22Rv1 (cell line): Measurements from ENCODE around the gene AAK1.

Experiments
- H3K27ac ChIP-seq: fragments of 450-650 bp; 2 replicates; pipeline ENCODE4 v1.5.1; 2017
- CTCF ChIP-seq: fragments of 450-650 bp; IDR thresholded peaks from 2 replicates; pipeline ENCODE4 v1.5.1; 2017; ENCODE audit warnings: mild to moderate bottlenecking
- ZFX ChIP-seq: fragments of 450-650 bp; IDR thresholded peaks from 2 replicates; pipeline ENCODE4 v1.6.1; 2017; ENCODE audit warnings: antibody characterized with exemption, borderline replicate concordance

The AAK1 gene

DNA sequence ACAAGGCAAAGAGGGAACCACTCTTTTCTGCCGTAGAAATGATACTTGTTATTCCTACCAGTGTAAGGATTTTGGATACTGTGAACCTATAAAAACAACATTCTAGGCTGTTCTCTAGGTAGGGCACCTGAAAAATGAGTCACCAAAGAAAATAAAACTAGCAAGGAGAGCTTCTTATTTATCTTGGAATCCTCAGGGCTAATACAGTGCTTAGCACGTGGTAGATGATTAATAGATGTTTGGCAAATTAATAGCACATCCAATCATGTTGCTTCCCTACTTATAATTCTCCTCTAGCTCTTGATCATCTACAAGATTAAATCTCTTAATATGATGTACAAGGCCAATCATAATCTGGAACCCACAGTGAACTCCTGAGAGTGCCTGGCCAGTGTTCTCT is 73.1 kb downstream of the AAK1 start:
- TF ChIP-seq CTCF = no peak
- no peak for TF ChIP-seq ZFX

GRCh38 chr2:69567909-69568300 is 75.6 kb downstream of the AAK1 start:
- H3K27ac ChIP-seq = no peak overlapping the region
- TF ChIP-seq CTCF (no peak), ZFX (no peak)

More for the DNA sequence above, 73.1 kb downstream of the AAK1 start:
- H3K27ac ChIP-seq = peak overlapping the region; percentile 71

- no peak for TF ChIP-seq ZFX
- TF ChIP-seq CTCF = no peak
- H3K27ac ChIP-seq = no peak overlapping the region
Observed at GRCh38 chr2:69567157-69567908, 76.2 kb downstream of the AAK1 start.

DNA sequence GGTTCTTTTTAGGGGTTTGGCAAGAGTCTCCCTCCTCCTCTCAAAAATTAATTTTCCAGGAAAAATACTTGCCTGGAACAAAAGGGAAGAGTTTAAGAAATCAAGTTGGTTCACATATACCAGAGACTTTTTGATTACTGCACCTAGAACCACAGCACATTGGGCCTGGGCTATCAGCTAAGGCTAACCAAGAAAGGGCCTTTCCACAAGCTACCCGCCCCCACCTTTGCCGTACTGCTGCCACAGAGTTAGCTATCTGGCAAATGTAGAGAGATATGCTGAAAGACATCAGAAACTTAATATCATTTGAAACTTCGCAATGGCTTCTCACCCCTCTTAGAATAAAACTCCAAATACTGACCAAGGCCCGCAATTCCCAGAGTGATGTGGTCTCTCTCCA is 76.9 kb downstream of the AAK1 start:
- TF ChIP-seq CTCF (no peak), ZFX (no peak)
- no peak overlapping the region for H3K27ac ChIP-seq

GRCh38 chr2:69565431-69565839 is 78.1 kb downstream of the AAK1 start:
- peak; percentile 88 for TF ChIP-seq CTCF
- TF ChIP-seq ZFX = no peak
- no peak overlapping the region for H3K27ac ChIP-seq

DNA sequence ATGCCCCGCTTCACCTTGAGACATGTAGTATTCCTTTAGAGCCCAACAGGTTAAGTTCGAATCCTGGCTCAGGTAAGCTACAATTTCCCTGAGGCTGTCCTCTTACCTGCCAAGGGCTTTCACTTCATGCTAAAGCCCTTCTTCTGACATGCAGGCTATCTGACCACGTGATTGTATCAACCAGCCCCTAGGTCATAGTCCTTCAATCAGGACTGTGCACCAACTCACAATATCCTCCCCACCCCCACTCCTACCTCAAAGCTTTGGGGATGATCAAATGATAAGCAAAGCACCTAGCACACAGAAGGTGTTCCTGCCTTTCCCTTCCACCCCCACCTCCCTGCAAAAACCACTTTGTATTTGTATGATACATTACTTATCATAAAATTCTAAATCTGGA is 78.9 kb downstream of the AAK1 start:
- H3K27ac ChIP-seq = no peak overlapping the region
- no peak for TF ChIP-seq CTCF
- TF ChIP-seq ZFX = no peak

- no peak for TF ChIP-seq CTCF
- no peak for TF ChIP-seq ZFX
- no peak overlapping the region for H3K27ac ChIP-seq
Observed at GRCh38 chr2:69563021-69563420, 80.5 kb downstream of the AAK1 start.
